ENCODE measurements around the gene FGG.

FGG gene

DNA sequence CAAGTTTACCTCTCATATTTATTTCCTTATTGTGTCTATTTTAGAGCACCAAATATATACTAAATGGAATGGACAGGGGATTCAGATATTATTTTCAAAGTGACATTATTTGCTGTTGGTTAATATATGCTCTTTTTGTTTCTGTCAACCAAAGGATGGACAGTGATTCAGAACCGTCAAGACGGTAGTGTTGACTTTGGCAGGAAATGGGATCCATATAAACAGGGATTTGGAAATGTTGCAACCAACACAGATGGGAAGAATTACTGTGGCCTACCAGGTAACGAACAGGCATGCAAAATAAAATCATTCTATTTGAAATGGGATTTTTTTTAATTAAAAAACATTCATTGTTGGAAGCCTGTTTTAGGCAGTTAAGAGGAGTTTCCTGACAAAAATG lies 43.4 kb downstream of the FGG start:
- Histone ChIP-seq H3K9me2 (replicated peaks; ENCODE audit: insufficient read depth, low read length) (no peaks in the 10 kb centered on the region), H3K79me2 (ENCODE audit: low read length) (no peaks in the 10 kb centered on the region), H3K27ac (ENCODE audit: low read length) (no peak overlapping the region), H3K4me1 (ENCODE audit: low read length) (no peaks in the 10 kb centered on the region), H3K36me3 (replicated peaks; ENCODE audit: insufficient read depth, low read length) (no peaks in the 10 kb centered on the region), H3K9me3 (replicated peaks; ENCODE audit: insufficient read depth, low read length) (no peaks in the 10 kb centered on the region), H3K4me2 (ENCODE audit: low read depth, low read length) (no peak overlapping the region), H3F3A (ENCODE audit: insufficient read depth, low read length) (no peaks in the 10 kb centered on the region), H2AFZ (ENCODE audit: low read length) (no peak overlapping the region), H3K4me3 (ENCODE audit: low read length) (no peak overlapping the region), H4K20me1 (ENCODE audit: insufficient read depth, low read length) (no peaks in the 10 kb centered on the region), H3K9ac (ENCODE audit: low read length) (no peak overlapping the region), H3K27me3 (replicated peaks; ENCODE audit: insufficient read depth, low read length) (no peaks in the 10 kb centered on the region)
- TF ChIP-seq, protein P1, sequence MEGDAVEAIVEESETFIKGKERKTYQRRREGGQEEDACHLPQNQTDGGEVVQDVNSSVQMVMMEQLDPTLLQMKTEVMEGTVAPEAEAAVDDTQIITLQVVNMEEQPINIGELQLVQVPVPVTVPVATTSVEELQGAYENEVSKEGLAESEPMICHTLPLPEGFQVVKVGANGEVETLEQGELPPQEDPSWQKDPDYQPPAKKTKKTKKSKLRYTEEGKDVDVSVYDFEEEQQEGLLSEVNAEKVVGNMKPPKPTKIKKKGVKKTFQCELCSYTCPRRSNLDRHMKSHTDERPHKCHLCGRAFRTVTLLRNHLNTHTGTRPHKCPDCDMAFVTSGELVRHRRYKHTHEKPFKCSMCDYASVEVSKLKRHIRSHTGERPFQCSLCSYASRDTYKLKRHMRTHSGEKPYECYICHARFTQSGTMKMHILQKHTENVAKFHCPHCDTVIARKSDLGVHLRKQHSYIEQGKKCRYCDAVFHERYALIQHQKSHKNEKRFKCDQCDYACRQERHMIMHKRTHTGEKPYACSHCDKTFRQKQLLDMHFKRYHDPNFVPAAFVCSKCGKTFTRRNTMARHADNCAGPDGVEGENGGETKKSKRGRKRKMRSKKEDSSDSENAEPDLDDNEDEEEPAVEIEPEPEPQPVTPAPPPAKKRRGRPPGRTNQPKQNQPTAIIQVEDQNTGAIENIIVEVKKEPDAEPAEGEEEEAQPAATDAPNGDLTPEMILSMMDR (IDR thresholded peaks at IDR 0.05; ENCODE audit: low read length) = no peak
- TF ChIP-seq EZH2phosphoT487 (IDR thresholded peaks at IDR 0.05; ENCODE audit: low read length) (no peak), EZH2 (optimal IDR thresholded peaks at IDR 0.05; ENCODE audit: low read depth, low read length) (no peak)
- DNase-seq = no peak

- H3K9me3 ChIP-seq (replicated peaks; ENCODE audit: insufficient read depth, low read length) = no peaks in the 10 kb centered on the region
- no peak overlapping the region for H2AFZ ChIP-seq (ENCODE audit: low read length)
- no peaks in the 10 kb centered on the region for H3K79me2 ChIP-seq (ENCODE audit: low read length)
- H3K9me2 ChIP-seq (replicated peaks; ENCODE audit: insufficient read depth, low read length) = no peaks in the 10 kb centered on the region
- H3K36me3 ChIP-seq (replicated peaks; ENCODE audit: insufficient read depth, low read length) = no peaks in the 10 kb centered on the region
- no peak overlapping the region for H3K4me2 ChIP-seq (ENCODE audit: low read depth, low read length)
- no peaks in the 10 kb centered on the region for H3K27me3 ChIP-seq (replicated peaks; ENCODE audit: insufficient read depth, low read length)
- H3K27ac ChIP-seq (ENCODE audit: low read length) = no peak overlapping the region
- no peak overlapping the region for H3K4me3 ChIP-seq (ENCODE audit: low read length)
- DNase-seq = no peak
- no peaks in the 10 kb centered on the region for H4K20me1 ChIP-seq (ENCODE audit: insufficient read depth, low read length)
- no peaks in the 10 kb centered on the region for H3K4me1 ChIP-seq (ENCODE audit: low read length)
- no peak overlapping the region for H3K9ac ChIP-seq (ENCODE audit: low read length)
- H3F3A ChIP-seq (ENCODE audit: insufficient read depth, low read length) = no peaks in the 10 kb centered on the region
- TF ChIP-seq EZH2phosphoT487 (IDR thresholded peaks at IDR 0.05; ENCODE audit: low read length) = no peak
- TF ChIP-seq EZH2 (optimal IDR thresholded peaks at IDR 0.05; ENCODE audit: low read depth, low read length) = no peak
- TF ChIP-seq, protein P1 (IDR thresholded peaks at IDR 0.05; ENCODE audit: low read length) = no peak
Observed at GRCh38 chr4:154566639-154567204, 45.7 kb downstream of the FGG start.

GRCh38 chr4:154565704-154566103 lies 46.8 kb downstream of the FGG start:
- no peaks in the 10 kb centered on the region for H3K79me2 ChIP-seq (ENCODE audit: low read length)
- no peaks in the 10 kb centered on the region for H3F3A ChIP-seq (ENCODE audit: insufficient read depth, low read length)
- TF ChIP-seq EZH2phosphoT487 (IDR thresholded peaks at IDR 0.05; ENCODE audit: low read length) (no peak), EZH2 (optimal IDR thresholded peaks at IDR 0.05; ENCODE audit: low read depth, low read length) (no peak)
- TF ChIP-seq, protein P1 (IDR thresholded peaks at IDR 0.05; ENCODE audit: low read length) = no peak
- no peak overlapping the region for H2AFZ ChIP-seq (ENCODE audit: low read length)
- H3K9me2 ChIP-seq (replicated peaks; ENCODE audit: insufficient read depth, low read length) = no peaks in the 10 kb centered on the region
- no peak overlapping the region for H3K9ac ChIP-seq (ENCODE audit: low read length)
- no peaks in the 10 kb centered on the region for H3K4me1 ChIP-seq (ENCODE audit: low read length)
- no peak overlapping the region for H3K4me2 ChIP-seq (ENCODE audit: low read depth, low read length)
- no peak overlapping the region for H3K27ac ChIP-seq (ENCODE audit: low read length)
- no peak for DNase-seq
- no peaks in the 10 kb centered on the region for H3K9me3 ChIP-seq (replicated peaks; ENCODE audit: insufficient read depth, low read length)
- H3K27me3 ChIP-seq (replicated peaks; ENCODE audit: insufficient read depth, low read length) = no peaks in the 10 kb centered on the region
- no peaks in the 10 kb centered on the region for H3K36me3 ChIP-seq (replicated peaks; ENCODE audit: insufficient read depth, low read length)
- H3K4me3 ChIP-seq (ENCODE audit: low read length) = no peak overlapping the region
- H4K20me1 ChIP-seq (ENCODE audit: insufficient read depth, low read length) = no peaks in the 10 kb centered on the region

Measured in MM.1S (cell line).